ENCODE results near the gene POR.
A peak's percentile ranks its signal among the peaks of the same experiment; 100 is the strongest.
"Not testable (repeated sequence)": the region's sequence is repeated elsewhere in the genome, so short reads cannot be mapped to it uniquely, and the experiment has no call there.

POR gene

DNA sequence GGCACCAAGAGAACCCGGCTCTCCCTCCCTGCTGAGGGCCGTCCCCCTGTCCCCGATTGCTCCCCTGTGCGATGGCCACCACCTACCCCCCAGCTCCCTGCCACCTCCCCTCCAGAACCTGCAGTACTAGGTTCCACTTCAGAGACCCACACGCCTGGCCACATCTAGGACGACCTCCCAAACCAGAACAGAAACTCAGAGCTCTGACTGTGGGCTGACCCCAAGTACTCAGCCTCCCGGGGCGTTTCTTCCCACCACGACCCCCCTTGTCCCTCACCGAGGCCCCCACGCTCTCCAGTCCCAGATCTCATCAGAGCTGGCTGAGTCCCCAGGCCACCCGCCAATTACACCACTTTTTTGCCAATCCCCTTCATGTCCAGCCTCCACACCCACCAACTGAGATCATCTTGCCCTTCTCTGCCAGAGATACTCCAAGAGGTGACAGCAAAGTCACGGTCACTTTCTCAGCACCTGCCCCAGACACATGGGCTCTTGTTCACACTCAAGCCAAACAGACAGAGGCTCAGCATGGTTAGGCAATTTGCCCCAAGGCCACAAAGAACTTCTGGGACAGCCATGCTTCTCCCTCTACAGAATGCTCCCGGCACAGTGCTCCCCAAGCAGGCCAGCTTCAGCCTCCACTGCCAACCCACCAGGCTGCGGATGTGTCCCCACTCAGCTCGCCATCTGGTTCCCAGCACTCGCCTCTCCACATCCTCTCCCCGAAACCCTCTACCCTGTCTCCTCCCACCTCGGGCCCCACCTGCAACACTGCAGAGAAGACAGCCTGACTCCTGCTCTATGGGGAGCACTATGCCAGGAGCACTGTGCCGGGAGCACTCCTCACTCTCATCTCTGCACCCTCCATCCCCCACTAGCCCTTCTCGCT lies 74.8 kb downstream of the POR start:
- Mint-ChIP-seq H3K4me3 (no peak overlapping the region), H3K4me1 (ENCODE audit: low read depth) (peaks cover 8% of the 10 kb centered on the region), H3K36me3 (ENCODE audit: low read depth) (peaks cover 27% of the 10 kb centered on the region), H3K27me3 (no peaks in the 10 kb centered on the region), H3K9me3 (no peaks in the 10 kb centered on the region), H3K27ac (peak overlapping the region; percentile 7)
- no peak for DNase-seq

- no peak for DNase-seq
- H3K4me1 Mint-ChIP-seq (ENCODE audit: low read depth), result peaks cover 16% of the 10 kb centered on the region
- H3K27me3 Mint-ChIP-seq, result no peaks in the 10 kb centered on the region
- no peak overlapping the region for H3K4me3 Mint-ChIP-seq
- no peak overlapping the region for H3K27ac Mint-ChIP-seq
- H3K36me3 Mint-ChIP-seq (ENCODE audit: low read depth), result peaks cover 21% of the 10 kb centered on the region
- no peaks in the 10 kb centered on the region for H3K9me3 Mint-ChIP-seq
These were observed 76.7 kb downstream of the POR start for GRCh38 chr7:75991531-75992082.

GRCh38 chr7:75992083-75992755 lies 77.3 kb downstream of the POR start:
- no peak for DNase-seq
- H3K27me3 Mint-ChIP-seq, result no peaks in the 10 kb centered on the region
- peaks cover 20% of the 10 kb centered on the region for H3K4me1 Mint-ChIP-seq (ENCODE audit: low read depth)
- H3K36me3 Mint-ChIP-seq (ENCODE audit: low read depth), result peaks cover 18% of the 10 kb centered on the region
- H3K9me3 Mint-ChIP-seq, result no peaks in the 10 kb centered on the region
- H3K27ac Mint-ChIP-seq, result no peak overlapping the region
- H3K4me3 Mint-ChIP-seq, result no peak overlapping the region

- Mint-ChIP-seq H3K9me3 (no peaks in the 10 kb centered on the region), H3K4me3 (peak overlapping the region; percentile 75), H3K27me3 (no peaks in the 10 kb centered on the region), H3K4me1 (ENCODE audit: low read depth) (peaks cover 29% of the 10 kb centered on the region), H3K36me3 (ENCODE audit: low read depth) (peaks cover 23% of the 10 kb centered on the region), H3K27ac (peak overlapping the region; percentile 50)
- peak; percentile 52 for DNase-seq
These were observed 78.9 kb downstream of the POR start for GRCh38 chr7:75993689-75994387.

- no peaks in the 10 kb centered on the region for H3K9me3 Mint-ChIP-seq
- peak; percentile 95 for DNase-seq
- H3K27me3 Mint-ChIP-seq, result no peaks in the 10 kb centered on the region
- H3K36me3 Mint-ChIP-seq (ENCODE audit: low read depth), result peaks cover 24% of the 10 kb centered on the region
- peak within 1 kb of the TSS; percentile 75 for H3K4me3 Mint-ChIP-seq
- H3K27ac Mint-ChIP-seq, result peak within 1 kb of the TSS; percentile 50
- peaks cover 29% of the 10 kb centered on the region for H3K4me1 Mint-ChIP-seq (ENCODE audit: low read depth)
These were observed 79.6 kb downstream of the POR start, which contains the start of gene TMEM120A for GRCh38 chr7:75994388-75995051. TMEM120A (minus strand) TSS chr7:75994595; CDS start chr7:75994570, 25 bp downstream.

DNA sequence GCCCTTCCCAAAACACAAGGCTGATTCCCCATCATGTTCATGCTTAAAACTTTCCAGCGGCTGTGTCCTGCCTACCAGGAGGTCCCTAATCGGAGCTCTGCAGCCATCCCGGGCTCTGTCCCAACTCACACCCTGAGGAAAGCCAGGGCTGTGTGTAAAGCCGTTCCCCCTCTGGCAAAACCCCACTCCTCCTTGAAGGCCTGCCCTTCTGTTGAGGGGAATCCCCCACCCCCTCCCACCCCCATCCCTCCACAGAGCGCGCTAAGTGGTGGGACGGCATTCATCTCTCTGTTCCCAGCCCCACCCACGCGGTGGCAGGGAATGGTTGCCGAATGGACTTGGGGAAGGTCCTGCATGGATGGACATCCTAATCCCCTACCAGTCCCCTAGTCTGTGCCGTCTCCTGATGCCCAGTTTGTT lies 80.1 kb downstream of the POR start:
- DNase-seq, result no peak
- H3K4me3 Mint-ChIP-seq, result peak overlapping the region; percentile 62
- no peak overlapping the region for H3K27ac Mint-ChIP-seq
- H3K27me3 Mint-ChIP-seq, result no peaks in the 10 kb centered on the region
- H3K36me3 Mint-ChIP-seq (ENCODE audit: low read depth), result peaks cover 24% of the 10 kb centered on the region
- H3K4me1 Mint-ChIP-seq (ENCODE audit: low read depth), result peaks cover 27% of the 10 kb centered on the region
- H3K9me3 Mint-ChIP-seq, result no peaks in the 10 kb centered on the region

- H3K4me1 Mint-ChIP-seq (ENCODE audit: low read depth), result peaks cover 27% of the 10 kb centered on the region
- no peak overlapping the region for H3K4me3 Mint-ChIP-seq
- no peak for DNase-seq
- H3K27me3 Mint-ChIP-seq, result no peaks in the 10 kb centered on the region
- no peaks in the 10 kb centered on the region for H3K9me3 Mint-ChIP-seq
- peaks cover 33% of the 10 kb centered on the region for H3K36me3 Mint-ChIP-seq (ENCODE audit: low read depth)
- no peak overlapping the region for H3K27ac Mint-ChIP-seq
These were observed 81.0 kb downstream of the POR start for GRCh38 chr7:75995996-75996395.

DNA sequence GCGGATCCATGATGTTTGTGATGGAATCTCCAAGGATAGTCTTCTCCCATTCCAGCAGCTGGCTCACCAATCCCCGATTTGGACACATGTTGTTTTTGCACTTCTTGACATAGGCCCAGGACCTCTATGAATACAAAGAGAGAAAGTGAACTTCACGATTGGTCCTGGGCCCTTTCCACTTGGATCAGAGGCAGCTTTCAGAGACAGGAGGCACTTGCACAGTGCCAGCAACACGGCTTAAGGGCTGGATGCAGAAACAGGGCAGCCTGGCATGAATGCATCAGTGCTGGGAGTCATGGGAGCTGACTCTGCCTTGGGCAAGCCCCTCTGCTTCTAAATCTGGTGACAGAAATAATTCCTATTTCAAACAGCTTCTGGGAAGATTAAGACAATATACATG lies 81.5 kb downstream of the POR start:
- H3K27me3 Mint-ChIP-seq, result no peaks in the 10 kb centered on the region
- peaks cover 37% of the 10 kb centered on the region for H3K36me3 Mint-ChIP-seq (ENCODE audit: low read depth)
- H3K9me3 Mint-ChIP-seq, result no peaks in the 10 kb centered on the region
- no peak overlapping the region for H3K27ac Mint-ChIP-seq
- no peak for DNase-seq
- H3K4me3 Mint-ChIP-seq, result no peak overlapping the region
- peaks cover 27% of the 10 kb centered on the region for H3K4me1 Mint-ChIP-seq (ENCODE audit: low read depth)

GRCh38 chr7:75998038-75998437 lies 83.1 kb downstream of the POR start:
- Mint-ChIP-seq H3K4me3 (no peak overlapping the region), H3K27ac (no peak overlapping the region), H3K36me3 (ENCODE audit: low read depth) (peaks cover 48% of the 10 kb centered on the region), H3K4me1 (ENCODE audit: low read depth) (peaks cover 26% of the 10 kb centered on the region), H3K9me3 (no peaks in the 10 kb centered on the region), H3K27me3 (no peaks in the 10 kb centered on the region)
- DNase-seq, result no peak

DNA sequence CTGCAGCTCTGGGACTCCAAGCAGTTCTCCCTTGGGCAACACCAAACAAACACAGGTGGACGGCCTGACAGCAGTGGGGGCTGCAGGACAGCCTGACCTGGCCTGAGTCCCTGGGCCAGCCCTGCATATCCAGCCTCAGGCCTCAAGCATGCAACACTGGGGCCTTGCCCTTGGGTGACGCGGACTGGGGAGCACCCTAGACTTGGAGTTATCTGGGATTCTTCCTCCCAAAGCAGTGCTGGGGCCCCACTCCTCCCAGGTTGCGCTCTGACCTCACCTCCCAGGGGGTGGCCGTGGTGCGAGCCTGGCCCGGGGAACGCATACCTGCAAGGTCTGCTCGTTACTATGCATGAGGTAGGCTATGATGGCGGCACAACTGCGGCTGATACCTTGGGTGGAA lies 85.6 kb downstream of the POR start:
- DNase-seq, result no peak
- no peak overlapping the region for H3K4me3 Mint-ChIP-seq
- no peaks in the 10 kb centered on the region for H3K27me3 Mint-ChIP-seq
- H3K9me3 Mint-ChIP-seq, result no peaks in the 10 kb centered on the region
- H3K4me1 Mint-ChIP-seq (ENCODE audit: low read depth), result peaks cover 15% of the 10 kb centered on the region
- H3K27ac Mint-ChIP-seq, result no peak overlapping the region
- peaks cover 60% of the 10 kb centered on the region for H3K36me3 Mint-ChIP-seq (ENCODE audit: low read depth)

GRCh38 chr7:76002139-76002538 lies 87.2 kb downstream of the POR start:
- H3K4me3 Mint-ChIP-seq, result no peak overlapping the region
- no peak for DNase-seq
- H3K27me3 Mint-ChIP-seq, result no peaks in the 10 kb centered on the region
- no peaks in the 10 kb centered on the region for H3K9me3 Mint-ChIP-seq
- peaks cover 51% of the 10 kb centered on the region for H3K36me3 Mint-ChIP-seq (ENCODE audit: low read depth)
- H3K27ac Mint-ChIP-seq, result no peak overlapping the region
- peaks cover 10% of the 10 kb centered on the region for H3K4me1 Mint-ChIP-seq (ENCODE audit: low read depth)

DNA sequence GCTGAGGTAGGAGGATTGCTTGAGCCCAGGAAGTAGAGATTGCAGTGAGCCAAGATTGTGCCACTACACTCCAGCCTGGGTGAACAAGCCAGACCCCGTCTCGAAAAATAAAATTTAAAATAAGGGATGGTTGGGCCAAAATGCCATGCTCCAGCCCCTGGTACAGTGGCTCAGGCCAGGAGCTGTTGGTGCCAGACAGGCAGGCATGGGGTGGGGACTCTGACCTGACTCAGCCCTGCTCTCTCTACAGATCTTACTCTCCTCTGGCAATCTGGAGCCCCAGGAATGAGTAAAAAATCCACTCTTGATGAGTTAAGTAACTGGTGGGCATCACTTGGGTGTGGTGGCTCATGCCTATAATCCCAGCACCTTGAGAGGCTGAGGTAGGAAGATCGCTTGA lies 87.9 kb downstream of the POR start:
- Mint-ChIP-seq H3K27ac (peak overlapping the region; percentile 44), H3K27me3 (no peaks in the 10 kb centered on the region), H3K9me3 (no peaks in the 10 kb centered on the region), H3K36me3 (ENCODE audit: low read depth) (peaks cover 48% of the 10 kb centered on the region), H3K4me1 (ENCODE audit: low read depth) (peaks cover 5% of the 10 kb centered on the region), H3K4me3 (no peak overlapping the region)
- DNase-seq, result no peak

- Mint-ChIP-seq H3K36me3 (ENCODE audit: low read depth) (peaks cover 48% of the 10 kb centered on the region), H3K27me3 (peaks cover 2% of the 10 kb centered on the region), H3K27ac (no peak overlapping the region), H3K9me3 (no peaks in the 10 kb centered on the region), H3K4me1 (ENCODE audit: low read depth) (peaks cover 8% of the 10 kb centered on the region), H3K4me3 (no peak overlapping the region)
- no peak for DNase-seq
These were observed 88.4 kb downstream of the POR start for GRCh38 chr7:76003351-76003750.

DNA sequence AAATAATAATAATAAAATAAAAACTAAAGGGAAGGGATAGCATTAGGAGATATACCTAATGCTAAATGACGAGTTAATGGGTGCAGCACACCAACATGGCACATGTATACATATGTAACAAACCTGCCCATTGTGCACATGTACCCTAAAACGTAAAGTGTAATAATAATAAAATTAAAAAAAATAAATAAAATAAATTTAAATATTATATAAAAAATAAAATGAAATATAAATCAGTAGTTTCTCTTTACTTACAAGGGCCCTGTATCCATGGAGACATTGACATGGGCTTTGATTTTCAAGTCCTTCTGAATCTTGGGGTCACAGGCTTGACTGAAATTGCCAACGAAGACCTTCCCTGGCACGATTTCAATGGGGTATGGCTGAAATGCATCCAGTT lies 90.0 kb downstream of the POR start:
- H3K9me3 Mint-ChIP-seq, result not testable (repeated sequence)

More for the DNA sequence above, 90.0 kb downstream of the POR start:
- peaks cover 20% of the 10 kb centered on the region for H3K4me1 Mint-ChIP-seq (ENCODE audit: low read depth)
- H3K27me3 Mint-ChIP-seq, H3K27ac Mint-ChIP-seq, DNase-seq, H3K4me3 Mint-ChIP-seq: not testable (repeated sequence)
- peaks cover 42% of the 10 kb centered on the region for H3K36me3 Mint-ChIP-seq (ENCODE audit: low read depth)

Measured in activated T-cell treated with anti-CD3 and anti-CD28 coated beads, Interleukin-2, amount 50 U/mL, for 24 hours (primary cell).